Right renal pelvis (tissue), 4 donors: Measurements from ENCODE around the gene MIA. TPM values are rescaled to one million over a fixed set of nuclear protein-coding genes. Genes with fewer than 3 reads are reported as not detected.
"Not testable (repeated sequence)": the region's sequence is repeated elsewhere in the genome, so short reads cannot be mapped to it uniquely, and the experiment has no call there.

ENCODE experiments used
- DNase-seq, 4 donors: peaks; one replicate each; pipeline ENCODE4 v3.0.0-alpha.2; 2013; ENCODE audit warnings: low read depth in 4 of 4, low spot score in 3 of 4, missing footprints in 1 of 4
- polyA plus RNA-seq, 4 donors: library from polyadenylated mRNA; unstranded; fragments of 120-200 nt; gene quantifications; one replicate each; pipeline ENCODE4 v1.2.1, GENCODE V29; 2013; ENCODE audit not compliant: insufficient read length in 4 of 4

The MIA gene
- polyA plus RNA-seq, 4 donors = 0.48 to 1.2 (median 0.90) TPM

- DNase-seq = no peak
These were observed 39.9 kb downstream of the MIA start for GRCh38 chr19:40815223-40815622.

GRCh38 chr19:40818480-40819399, 43.4 kb downstream of the MIA start:
- not testable (repeated sequence) for DNase-seq

GRCh38 chr19:40819479-40820234, 44.3 kb downstream of the MIA start:
- DNase-seq = not testable (repeated sequence)

GRCh38 chr19:40822161-40822560, 46.8 kb downstream of the MIA start:
- no peak for DNase-seq

- not testable (repeated sequence) for DNase-seq
These were observed 47.6 kb downstream of the MIA start for GRCh38 chr19:40822704-40823553.

GRCh38 chr19:40824916-40825315, 49.6 kb downstream of the MIA start:
- not testable (repeated sequence) for DNase-seq

- not testable (repeated sequence) for DNase-seq
These were observed 50.3 kb downstream of the MIA start for GRCh38 chr19:40825460-40826095.

- DNase-seq = not testable (repeated sequence)
These were observed 51.0 kb downstream of the MIA start for GRCh38 chr19:40826312-40826698.

- DNase-seq = not testable (repeated sequence)
These were observed 51.5 kb downstream of the MIA start for GRCh38 chr19:40826699-40827385.

Other genes with a start within 250 kb of the MIA start
- gene SHKBP1, start 198.6 kb upstream of the MIA start, polyA plus RNA-seq = 10 to 100 TPM; 43.2 to 52.3 (median 47.2) TPM
- 100 to 1,000 TPM; 186 to 366 (median 197) TPM for gene LTBP4, start 174.2 kb upstream of the MIA start, polyA plus RNA-seq
- 10 to 100 TPM; 11.1 to 16.0 (median 12.6) TPM for gene NUMBL, start 84.9 kb upstream of the MIA start, polyA plus RNA-seq
- gene COQ8B, start 58.6 kb upstream of the MIA start, polyA plus RNA-seq = 10 to 100 TPM; 32.4 to 45.2 (median 35.7) TPM
- 10 to 100 TPM; 13.5 to 15.9 (median 13.7) TPM for gene ITPKC, start 58.4 kb upstream of the MIA start, polyA plus RNA-seq
- 10 to 100 TPM; 13.0 to 21.8 (median 15.4) TPM for gene ACTMAP, start 25.0 kb upstream of the MIA start, polyA plus RNA-seq
- gene SNRPA, start 24.3 kb upstream of the MIA start, polyA plus RNA-seq = 100 to 1,000 TPM; 114 to 126 (median 122) TPM
- gene RAB4B, start 2.7 kb downstream of the MIA start, polyA plus RNA-seq = 10 to 100 TPM in 2 of 4 donors, 1 to 10 TPM in 2; 7.6 to 11.7 (median 9.6) TPM
- 10 to 100 TPM; 69.7 to 81.2 (median 73.7) TPM for gene EGLN2, start 23.7 kb downstream of the MIA start, polyA plus RNA-seq
- gene CYP2A6, start 74.9 kb downstream of the MIA start, polyA plus RNA-seq = under 1 TPM in 1 of 4 donors, not detected in 3; 0.12 TPM
- gene CYP2A7, start 106.7 kb downstream of the MIA start, polyA plus RNA-seq = not detected
- gene CYP2B6, start 215.8 kb downstream of the MIA start, polyA plus RNA-seq = 1 to 10 TPM; 1.7 to 3.3 (median 2.2) TPM